T-helper 1 cell (primary cell): Measurements from ENCODE around the gene GZMM.

Source experiments
- DNase-seq, 5 donors: peaks; one replicate each; pipeline ENCODE4 v3.0.0-alpha.2; 2012 to 2020

The GZMM gene

GRCh38 chr19:567296-567900 is 23.5 kb downstream of the GZMM start:
- DNase-seq: no peak

- DNase-seq: peak in 1 of 5 donors; percentile 40
These were observed 26.4 kb downstream of the GZMM start for GRCh38 chr19:570251-570686.

GRCh38 chr19:570937-571565 is 27.2 kb downstream of the GZMM start:
- DNase-seq: peak; percentile 36 to 70 (median 59)

GRCh38 chr19:571566-571974 is 27.7 kb downstream of the GZMM start:
- DNase-seq: no peak

GRCh38 chr19:572140-572742 is 28.4 kb downstream of the GZMM start, which contains the start of gene BSG:
Gene BSG (plus strand): TSS chr19:572596. CDS start chr19:572635, 39 bp downstream.
- peak; percentile 97 to 100 (median 98) for DNase-seq

GRCh38 chr19:572743-573518 is 29.1 kb downstream of the GZMM start:
- no peak for DNase-seq

- DNase-seq: no peak
These were observed 29.6 kb downstream of the GZMM start for GRCh38 chr19:573519-573825.

- DNase-seq: no peak
These were observed 31.0 kb downstream of the GZMM start for GRCh38 chr19:574658-575526.

GRCh38 chr19:575527-576506 is 32.0 kb downstream of the GZMM start:
- DNase-seq: no peak

GRCh38 chr19:576768-577438 is 33.0 kb downstream of the GZMM start:
- no peak for DNase-seq

GRCh38 chr19:577439-578392 is 33.9 kb downstream of the GZMM start:
- no peak for DNase-seq

- DNase-seq: no peak
These were observed 35.4 kb downstream of the GZMM start for GRCh38 chr19:579111-579841.

- DNase-seq: no peak
These were observed 35.9 kb downstream of the GZMM start for GRCh38 chr19:579842-580155.

- no peak for DNase-seq
These were observed 36.5 kb downstream of the GZMM start for GRCh38 chr19:580274-580835.

- DNase-seq: no peak
These were observed 37.7 kb downstream of the GZMM start for GRCh38 chr19:581399-582111.

- DNase-seq: no peak
These were observed 38.8 kb downstream of the GZMM start for GRCh38 chr19:582497-583197.
